ENCODE measurements around the gene CHN1. TPM values are rescaled to one million over a fixed set of nuclear protein-coding genes. Genes with fewer than 3 reads are reported as not detected.

CHN1 gene
- total and polyA plus RNA-seq, 12 donors: 7.6 to 40.0 (median 21.8) TPM

GRCh38 chr2:174826051-174826450 lies 179.1 kb downstream of the CHN1 start:
- Histone ChIP-seq H3K36me3 (replicated peaks in 1 of 2) (no peaks in the 10 kb centered on the region), H3K27me3 (no peaks in the 10 kb centered on the region), H3K27ac (no peak overlapping the region), H3K4me3 (no peak overlapping the region), H3K9me3 (replicated peaks in 1 of 3) (no peaks in the 10 kb centered on the region), H3K4me1 (replicated peaks in 1 of 2) (peaks cover 0 to 5% of the 10 kb centered on the region in 2 donors)
- no peak for TF ChIP-seq CTCF (IDR thresholded peaks at IDR 0.05)
- no peak for TF ChIP-seq POLR2A (IDR thresholded peaks at IDR 0.05)
- intact Hi-C loops (cut with DNase I): no loop called here
- 57 to 65% (median 62%) methylated on average over 2 of the region's 2 CpGs for WGBS, 4 donors
- DNase-seq: no peak

- H3K36me3 ChIP-seq (replicated peaks in 1 of 2): no peaks in the 10 kb centered on the region
- intact Hi-C loops (cut with DNase I): no loop called here
- no peak for DNase-seq
- H3K9me3 ChIP-seq (replicated peaks in 1 of 3): no peaks in the 10 kb centered on the region
- peaks cover 0 to 5% of the 10 kb centered on the region in 2 donors for H3K4me1 ChIP-seq (replicated peaks in 1 of 2)
- TF ChIP-seq CTCF (IDR thresholded peaks at IDR 0.05): no peak
- TF ChIP-seq POLR2A (IDR thresholded peaks at IDR 0.05): no peak
- no peak overlapping the region for H3K4me3 ChIP-seq
- H3K27ac ChIP-seq: no peak overlapping the region
- H3K27me3 ChIP-seq: no peaks in the 10 kb centered on the region
These were observed 181.1 kb downstream of the CHN1 start for GRCh38 chr2:174824068-174824467.

GRCh38 chr2:174821628-174822027 lies 183.6 kb downstream of the CHN1 start:
- TF ChIP-seq CTCF (IDR thresholded peaks at IDR 0.05) (no peak), POLR2A (IDR thresholded peaks at IDR 0.05) (no peak)
- H3K27me3 ChIP-seq: no peaks in the 10 kb centered on the region
- no peak for DNase-seq
- no peaks in the 10 kb centered on the region for H3K36me3 ChIP-seq (replicated peaks in 1 of 2)
- H3K4me1 ChIP-seq (replicated peaks in 1 of 2): peaks cover 0 to 5% of the 10 kb centered on the region in 2 donors
- intact Hi-C loops (cut with DNase I): no loop called here
- H3K27ac ChIP-seq: no peak overlapping the region
- H3K4me3 ChIP-seq: no peak overlapping the region
- H3K9me3 ChIP-seq (replicated peaks in 1 of 3): no peaks in the 10 kb centered on the region
- 81 to 93% (median 91%) methylated on average over 4 of the region's 4 CpGs for WGBS, 4 donors

- Histone ChIP-seq H3K4me3 (no peak overlapping the region), H3K4me1 (replicated peaks in 1 of 2) (peaks cover 0 to 5% of the 10 kb centered on the region in 2 donors), H3K9me3 (replicated peaks in 1 of 3) (no peaks in the 10 kb centered on the region), H3K27ac (no peak overlapping the region), H3K27me3 (no peaks in the 10 kb centered on the region), H3K36me3 (replicated peaks in 1 of 2) (no peaks in the 10 kb centered on the region)
- intact Hi-C loops (cut with DNase I): no loop called here
- no peak for TF ChIP-seq CTCF (IDR thresholded peaks at IDR 0.05)
- no peak for TF ChIP-seq POLR2A (IDR thresholded peaks at IDR 0.05)
- DNase-seq: no peak
- WGBS, 4 donors: 88 to 99% (median 97%) methylated on average over 6 of the region's 6 CpGs
These were observed 184.8 kb downstream of the CHN1 start for GRCh38 chr2:174820361-174820760.
